HCT116 (cell line): ENCODE results near the gene FAM228B. TPM values are rescaled to one million over a fixed set of nuclear protein-coding genes. Genes with fewer than 3 reads are reported as not detected.

ENCODE experiments used
- ATAC-seq: fragments of 200-7000 bp; cut with Tn5 transposase; 2 replicates; pipeline ENCODE4 v1.9.1; 2020; ENCODE audit warnings: mild to moderate bottlenecking, moderate library complexity
- BruUV-seq: library from RNA; stranded (reverse); fragments of 400-500 nt; replicated peaks from 2 replicates; lab custom pipeline; 2021; lab: Mats Ljungman, UMichigan
- CTCF ChIA-PET: fragments of 300-600 bp; sonication (Branson Sonifier 250); formaldehyde crosslinking; loops from one replicate; lab custom pipeline; 2021; ENCODE audit warnings: antibody characterized with exemption; lab: Charles Lee
- POLR2A ChIA-PET: fragments of 300-600, 350-600 bp; sonication (Branson Sonifier 250); formaldehyde crosslinking; loops from one replicate; lab custom pipeline; 2021; ENCODE audit warnings: antibody characterized with exemption; lab: Charles Lee
- RAD21 ChIA-PET, 2 experiments: fragments of 300-600 bp; sonication (Branson Sonifier 250); formaldehyde crosslinking; loops; one replicate each; lab custom pipeline; 2023; ENCODE audit warnings: low total read pairs in 2 of 2; ENCODE audit not compliant: uncharacterized antibody in 2 of 2, unreplicated experiment in 2 of 2, low non-redundant PET in 1 of 2; lab: Charles Lee
- DNase-seq: peaks from one replicate; pipeline ENCODE4 v3.0.0-alpha.2; 2010; ENCODE audit warnings: low read depth, low spot score
- H2AFZ ChIP-seq: fragments of 200-600 bp; shearing (Covaris generic), sonication (generic); 2 replicates; pipeline ENCODE4 v1.6.1; 2017; ENCODE audit warnings: low read depth, mixed run types, mixed read lengths, antibody characterized with exemption, low read length; ENCODE audit not compliant: poor library complexity, severe bottlenecking
- H3K27ac ChIP-seq: 2 replicates; pipeline ENCODE4 v1.5.1; 2012; ENCODE audit warnings: low read depth, low read length
- H3K27me3 ChIP-seq: fragments of 200-600 bp; sonication (generic); 2 replicates; pipeline ENCODE4 v1.6.1; 2016; ENCODE audit warnings: mixed run types, low read length, mixed read lengths; ENCODE audit not compliant: insufficient read depth
- H3K36me3 ChIP-seq, 2 experiments: fragments of 200-500 bp in 1 of 2; fragments of 200-600 bp in 1 of 2; sonication (Bioruptor generic) in 1 of 2; sonication (generic) in 1 of 2; 2 replicates each; pipeline versions ENCODE4 v1.5.1 to v1.6.1; 2014 to 2016; ENCODE audit warnings: low read length in 2 of 2, inconsistent platforms in 1 of 2, mixed read lengths in 1 of 2, mixed run types in 1 of 2; ENCODE audit not compliant: insufficient read depth in 2 of 2, control insufficient read depth in 1 of 2
- H3K4me1 ChIP-seq, 2 experiments: fragments of 200-600 bp in 1 of 2; sonication (generic) in 1 of 2; 2 replicates each; pipeline versions ENCODE4 v1.5.1 to v1.6.1; 2012 to 2017; ENCODE audit warnings: low read length in 2 of 2, inconsistent platforms in 1 of 2, mild to moderate bottlenecking in 1 of 2, mixed read lengths in 1 of 2, mixed run types in 1 of 2, moderate library complexity in 1 of 2; ENCODE audit not compliant: insufficient read depth in 2 of 2, control insufficient read depth in 1 of 2
- H3K4me2 ChIP-seq: fragments of 200-600 bp; sonication (generic); 2 replicates; pipeline ENCODE4 v1.6.1; 2017; ENCODE audit warnings: mixed run types, low read length, mixed read lengths
- H3K4me3 ChIP-seq, 2 experiments: fragments of 200-600 bp in 1 of 2; sonication (generic) in 1 of 2; replicated peaks in 1 of 2; 2 replicates each; pipeline ENCODE4 v1.5.1; 2011 to 2016; ENCODE audit warnings: low read length in 2 of 2, control low read depth in 1 of 2, low read depth in 1 of 2, mild to moderate bottlenecking in 1 of 2, mixed read lengths in 1 of 2, mixed run types in 1 of 2
- H3K79me2 ChIP-seq: fragments of 200-600 bp; sonication (generic); 2 replicates; pipeline ENCODE4 v1.6.1; 2017; ENCODE audit warnings: mild to moderate bottlenecking, mixed run types, low read length, moderate library complexity, mixed read lengths; ENCODE audit not compliant: insufficient read depth
- H3K9ac ChIP-seq: fragments of 200-600 bp; sonication (generic); 2 replicates; pipeline ENCODE4 v1.6.1; 2016; ENCODE audit warnings: low read length, mixed read lengths
- H3K9me2 ChIP-seq: fragments of 200-600 bp; sonication (generic), shearing (Covaris generic); 2 replicates; pipeline ENCODE4 v1.6.1; 2017; ENCODE audit warnings: mixed run types, mild to moderate bottlenecking, moderate library complexity; ENCODE audit not compliant: insufficient read depth
- H3K9me3 ChIP-seq, 2 experiments: fragments of 200-500 bp in 1 of 2; fragments of 200-600 bp in 1 of 2; sonication (Bioruptor generic) in 1 of 2; sonication (generic) in 1 of 2; 2 replicates each; pipeline ENCODE4 v1.6.1; 2014 to 2017; ENCODE audit warnings: low read length in 2 of 2, mixed read lengths in 2 of 2, inconsistent platforms in 1 of 2, low read depth in 1 of 2, mild to moderate bottlenecking in 1 of 2, mixed run types in 1 of 2, moderate library complexity in 1 of 2; ENCODE audit not compliant: control insufficient read depth in 1 of 2, insufficient read depth in 1 of 2
- H4K20me1 ChIP-seq: fragments of 200-600 bp; sonication (generic), shearing (Covaris generic); 2 replicates; pipeline ENCODE4 v1.6.1; 2017; ENCODE audit warnings: mixed run types, mild to moderate bottlenecking, moderate library complexity; ENCODE audit not compliant: insufficient read depth
- ATF3 ChIP-seq: IDR thresholded peaks from 2 replicates; pipeline ENCODE4 v1.6.1; 2012
- CTCF ChIP-seq, 3 experiments: fragments of 200-600 bp in 1 of 3; sonication (generic) in 1 of 3; IDR thresholded peaks in 2 of 3; conservative IDR thresholded peaks in 1 of 3; 2 replicates each; pipeline ENCODE4 v1.5.1; 2012 to 2017; ENCODE audit warnings: low read depth in 2 of 3, low read length in 2 of 3, antibody characterized with exemption in 1 of 3, borderline replicate concordance in 1 of 3, control low read depth in 1 of 3, mild to moderate bottlenecking in 1 of 3, mixed read lengths in 1 of 3, mixed run types in 1 of 3, moderate library complexity in 1 of 3; ENCODE audit not compliant: insufficient read depth in 1 of 3
- ELF1 ChIP-seq: IDR thresholded peaks from 2 replicates; pipeline ENCODE4 v1.6.1; 2012; ENCODE audit warnings: low read depth, borderline replicate concordance
- EZH2 ChIP-seq: fragments of 200-600 bp; sonication (generic); IDR thresholded peaks from 2 replicates; pipeline ENCODE4 v1.6.1; 2017; ENCODE audit warnings: antibody characterized with exemption, mixed run types
- FOSL1 ChIP-seq: IDR thresholded peaks from 2 replicates; pipeline ENCODE4 v1.6.1; 2012; ENCODE audit warnings: low read depth
- JUND ChIP-seq: IDR thresholded peaks from 2 replicates; pipeline ENCODE4 v1.6.1; 2012
- POLR2A ChIP-seq: IDR thresholded peaks from 2 replicates; pipeline ENCODE4 v1.7.0; 2011; ENCODE audit warnings: borderline replicate concordance; ENCODE audit not compliant: insufficient read depth, insufficient read length; ENCODE audit errors: extremely low read depth
- RAD21 ChIP-seq: IDR thresholded peaks from 2 replicates; pipeline ENCODE4 v1.6.1; 2012; ENCODE audit warnings: low read depth, mild to moderate bottlenecking
- SIN3A ChIP-seq: IDR thresholded peaks from 2 replicates; pipeline ENCODE4 v1.6.1; 2012; ENCODE audit warnings: low read depth
- SP1 ChIP-seq: IDR thresholded peaks from 2 replicates; pipeline ENCODE4 v1.6.1; 2012; ENCODE audit warnings: low read depth
- TCF7L2 ChIP-seq: IDR thresholded peaks from 2 replicates; pipeline ENCODE4 v1.7.0; 2011; ENCODE audit warnings: borderline replicate concordance, inconsistent platforms; ENCODE audit not compliant: insufficient read depth, insufficient read length; ENCODE audit errors: extremely low read depth
- YY1 ChIP-seq: IDR thresholded peaks from 2 replicates; pipeline ENCODE4 v1.6.1; 2011; ENCODE audit warnings: low read length, low read depth, moderate library complexity, mild to moderate bottlenecking; ENCODE audit not compliant: insufficient replicate concordance; ENCODE audit errors: extremely low read depth
- ZBTB33 ChIP-seq: IDR thresholded peaks from 2 replicates; pipeline ENCODE4 v1.6.1; 2011; ENCODE audit warnings: mild to moderate bottlenecking, low read length, moderate library complexity; ENCODE audit not compliant: insufficient replicate concordance; ENCODE audit errors: extremely low read depth
- ZFX ChIP-seq: fragments of 450-650 bp; IDR thresholded peaks from 2 replicates; pipeline ENCODE4 v1.6.1; 2017
- ZNF274 ChIP-seq: fragments of 200-500 bp; sonication (Bioruptor generic); IDR thresholded peaks from 2 replicates; pipeline ENCODE4 v1.6.1; 2014; ENCODE audit warnings: mild to moderate bottlenecking, low read depth, low read length, inconsistent platforms
- intact Hi-C: fragments of 100-400 bp; cut with micrococcal nuclease; formaldehyde crosslinking; loops from 2 replicates; pipeline ENCODE4 v1.10.0; 2022
- total RNA-seq: library from RNA; stranded (reverse); gene quantifications from one replicate; pipeline ENCODE4 v1.2.1, GENCODE V29; 2021; ENCODE audit not compliant: unreplicated experiment

Gene FAM228B
- total RNA-seq, 1 experiment from 2014 or later, result 5.6 TPM

GRCh38 chr2:24176326-24176725 lies 53.1 kb downstream of the FAM228B start:
- Histone ChIP-seq H3K9ac (no peak overlapping the region), H4K20me1 (no peaks in the 10 kb centered on the region), H3K4me1 (no peaks in the 10 kb centered on the region; a peak in 1 of 4 replicates), H3K27ac (no peak overlapping the region), H3K36me3 (no peaks in the 10 kb centered on the region), H3K4me3 (no peak overlapping the region), H3K27me3 (no peaks in the 10 kb centered on the region), H3K9me2 (no peaks in the 10 kb centered on the region), H3K4me2 (no peak overlapping the region), H3K9me3 (no peaks in the 10 kb centered on the region), H3K79me2 (no peaks in the 10 kb centered on the region), H2AFZ (no peak overlapping the region)
- ChIA-PET RAD21 (no interaction called here), POLR2A (no interaction called here), CTCF (interaction anchor here (0.9 kb wide), 1 partner anchor 92 kb away, joined by 4 read pairs; the partner anchor contains the start of gene TP53I3)
- no peak for ATAC-seq
- no TSS peak for BruUV-seq
- intact Hi-C loops, result no loop called here
- DNase-seq, result no peak
- TF ChIP-seq ZBTB33 (no peak), ZNF274 (no peak), JUND (no peak), ATF3 (no peak), RAD21 (no peak), CTCF (IDR thresholded peaks at IDR 0.05 in 2 of 3, conservative IDR thresholded peaks at IDR 0.05 in 1 of 3; ENCODE audit: borderline replicate concordance in 1 of 3, insufficient read depth in 1 of 3, low read depth in 2 of 3, low read length in 2 of 3) (no peak), ZFX (no peak), POLR2A (no peak), TCF7L2 (no peak), SP1 (no peak), YY1 (no peak), ELF1 (no peak), EZH2 (no peak), FOSL1 (no peak), SIN3A (no peak)
